ENCODE measurements around the gene LUM. TPM values are rescaled to one million over a fixed set of nuclear protein-coding genes. Genes with fewer than 3 reads are reported as not detected.

Gene LUM
- total RNA-seq, 1 donor from 2014 or later = 0.69 TPM

DNA sequence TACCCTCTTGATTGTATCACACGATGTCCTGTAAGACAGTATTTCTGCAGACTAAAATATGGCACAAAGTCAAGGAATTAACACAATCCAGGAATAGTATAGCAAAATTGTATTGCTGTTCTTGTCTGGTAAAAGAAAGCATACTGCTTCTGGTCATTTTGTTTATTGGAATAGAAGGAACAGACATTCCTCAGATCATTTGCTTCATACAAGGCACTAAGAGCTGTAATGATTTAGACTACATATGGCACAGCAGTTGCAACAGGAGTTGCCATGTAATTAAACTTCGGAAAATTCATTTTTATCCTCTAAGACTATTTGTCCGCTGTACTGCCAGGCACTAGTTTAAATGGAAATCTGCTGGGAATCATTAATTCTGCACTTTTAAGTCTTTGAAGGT lies 45.9 kb downstream of the LUM start:
- no peak for TF ChIP-seq CTCF (conservative IDR thresholded peaks at IDR 0.05; ENCODE audit: low read depth, low read length)
- no peak overlapping the region for H3K4me3 ChIP-seq (ENCODE audit: low read depth, low read length)
- no peak for DNase-seq (ENCODE audit: low read depth)

DNA sequence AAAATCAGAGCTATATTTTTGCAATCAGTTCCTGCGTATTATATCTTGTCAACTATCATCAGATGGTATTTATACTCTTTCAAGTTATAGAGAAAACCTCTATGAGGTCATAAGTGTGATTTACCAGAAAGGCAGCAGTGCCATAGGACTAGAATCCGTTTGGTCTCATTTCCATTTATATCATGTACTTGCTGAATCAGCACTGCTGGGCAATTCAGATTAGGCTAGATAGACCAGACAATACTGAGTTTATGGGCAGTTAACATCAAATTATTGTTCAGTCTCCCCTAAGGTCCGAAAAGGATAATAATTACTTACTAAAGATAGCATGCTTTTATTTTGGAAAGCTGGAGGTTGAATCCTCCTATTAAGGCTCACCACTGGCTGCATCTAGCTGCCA lies 46.7 kb downstream of the LUM start:
- no peak for DNase-seq (ENCODE audit: low read depth)
- H3K4me3 ChIP-seq (ENCODE audit: low read depth, low read length) = no peak overlapping the region
- no peak for TF ChIP-seq CTCF (conservative IDR thresholded peaks at IDR 0.05; ENCODE audit: low read depth, low read length)

DNA sequence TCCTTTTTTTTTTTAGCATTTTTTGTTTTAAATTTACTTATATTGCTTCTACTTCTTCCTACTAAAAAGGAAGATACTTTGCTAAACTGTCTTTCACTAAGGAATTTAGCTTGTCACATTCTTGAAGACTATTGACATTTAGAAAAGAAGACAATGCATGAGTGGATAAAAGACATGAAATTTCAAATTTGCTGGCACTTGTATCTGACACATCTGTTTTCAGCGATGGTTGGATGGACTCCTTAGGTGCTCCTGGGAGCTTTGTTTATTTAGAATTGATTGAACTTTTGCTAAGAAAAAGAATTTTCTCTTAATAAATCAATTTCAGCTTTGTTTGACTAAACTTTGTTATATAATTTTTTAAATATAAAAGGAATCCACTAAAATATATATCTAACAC lies 50.2 kb downstream of the LUM start:
- DNase-seq (ENCODE audit: low read depth) = no peak
- no peak for TF ChIP-seq CTCF (conservative IDR thresholded peaks at IDR 0.05; ENCODE audit: low read depth, low read length)
- H3K4me3 ChIP-seq (ENCODE audit: low read depth, low read length) = no peak overlapping the region

DNA sequence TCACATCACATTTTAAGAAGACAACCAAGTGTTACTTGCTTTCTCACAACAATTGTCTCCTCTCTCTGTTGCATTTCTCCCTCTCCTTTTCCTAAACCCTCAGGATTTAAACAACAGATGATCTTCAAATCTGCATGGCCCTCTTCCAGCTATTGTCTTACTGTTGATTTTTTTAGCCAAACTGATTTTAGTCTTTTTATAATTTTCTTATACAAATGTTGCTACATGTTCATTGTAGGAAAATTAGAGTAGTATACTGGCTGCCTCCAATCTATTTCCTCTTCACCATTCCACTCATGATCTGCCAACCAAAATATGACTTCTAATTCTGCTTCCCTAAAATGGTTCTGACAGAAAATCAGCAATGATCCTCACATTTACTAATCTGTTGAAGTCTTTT lies 52.1 kb downstream of the LUM start:
- DNase-seq (ENCODE audit: low read depth) = no peak
- TF ChIP-seq CTCF (conservative IDR thresholded peaks at IDR 0.05; ENCODE audit: low read depth, low read length) = no peak
- no peak overlapping the region for H3K4me3 ChIP-seq (ENCODE audit: low read depth, low read length)

- H3K4me3 ChIP-seq (ENCODE audit: low read depth, low read length) = no peak overlapping the region
- no peak for DNase-seq (ENCODE audit: low read depth)
- no peak for TF ChIP-seq CTCF (conservative IDR thresholded peaks at IDR 0.05; ENCODE audit: low read depth, low read length)
Measured at GRCh38 chr12:91058786-91059185, 52.5 kb downstream of the LUM start.

GRCh38 chr12:91057368-91058165 lies 53.7 kb downstream of the LUM start, which contains the start of gene KERA:
KERA (minus strand) TSS chr12:91058024; CDS start chr12:91056281, 1,743 bp downstream.
- no peak for TF ChIP-seq CTCF (conservative IDR thresholded peaks at IDR 0.05; ENCODE audit: low read depth, low read length)
- no peak for DNase-seq (ENCODE audit: low read depth)
- H3K4me3 ChIP-seq (ENCODE audit: low read depth, low read length) = no peak within 1 kb of the TSS

DNA sequence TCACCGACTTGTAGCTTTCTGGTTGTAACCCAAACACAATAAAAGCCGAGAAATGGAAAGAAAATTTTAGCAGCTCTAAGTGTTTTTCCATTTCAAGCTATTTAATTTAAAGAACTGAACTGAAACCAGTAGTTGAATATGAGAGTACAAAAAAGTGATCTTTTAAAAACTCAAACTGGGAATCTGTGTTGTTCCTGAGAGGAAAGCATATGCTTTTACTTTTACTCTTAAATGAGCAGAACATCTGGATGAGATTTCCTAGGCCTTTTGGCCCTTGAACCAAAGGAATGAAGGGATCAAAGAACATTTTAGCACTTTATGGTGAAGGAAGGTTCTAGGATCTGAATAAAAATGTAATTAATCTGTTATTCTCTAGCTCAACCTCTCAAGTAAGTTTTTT lies 54.8 kb downstream of the LUM start:
- no peak for TF ChIP-seq CTCF (conservative IDR thresholded peaks at IDR 0.05; ENCODE audit: low read depth, low read length)

More for the DNA sequence above, 54.8 kb downstream of the LUM start:
- DNase-seq (ENCODE audit: low read depth) = no peak
- H3K4me3 ChIP-seq (ENCODE audit: low read depth, low read length) = no peak overlapping the region

Data from epithelial cell of proximal tubule (primary cell).